Gastroesophageal sphincter (tissue), 4 donors: ENCODE data around the gene VMAC. TPM values are rescaled to one million over a fixed set of nuclear protein-coding genes. Genes with fewer than 3 reads are reported as not detected.
A peak's percentile ranks its signal among the peaks of the same experiment; 100 is the strongest.

Experiments
- ATAC-seq: fragments of 150-250 bp; one replicate; pipeline ENCODE4 v1.9.1; 2016; ENCODE audit warnings: mild to moderate bottlenecking, moderate library complexity
- H3K27ac ChIP-seq, 4 donors: fragments of 200-600 bp; sonication (generic) in 3 of 4; 1 replicate in 3 of 4; 2 replicates in 1 of 4; pipeline ENCODE4 v1.5.1; 2016 to 2019
- H3K27me3 ChIP-seq: fragments of 200-600 bp; sonication (generic); one replicate; pipeline ENCODE4 v1.5.1; 2019
- H3K36me3 ChIP-seq, 2 donors: fragments of 200-600 bp; sonication (generic); one replicate each; pipeline ENCODE4 v1.5.1; 2019; ENCODE audit warnings: control low read depth in 1 of 2
- H3K4me1 ChIP-seq, 3 donors: fragments of 200-600 bp; sonication (generic); 1 replicate in 2 of 3; 2 replicates in 1 of 3; pipeline ENCODE4 v1.5.1; 2016 to 2019; ENCODE audit warnings: control low read depth in 2 of 3
- H3K4me3 ChIP-seq, 2 donors: fragments of 200-600 bp; sonication (generic); one replicate each; pipeline ENCODE4 v1.5.1; 2019; ENCODE audit warnings: mild to moderate bottlenecking in 1 of 2, moderate library complexity in 1 of 2
- H3K9me3 ChIP-seq, 3 donors: fragments of 200-600 bp; sonication (generic); one replicate each; pipeline ENCODE4 v1.5.1; 2017 to 2019; ENCODE audit warnings: control low read depth in 2 of 3
- CTCF ChIP-seq, 4 experiments: fragments of 200-600 bp in 2 of 4; fragments of 450-650 bp in 2 of 4; sonication (generic) in 1 of 4; IDR thresholded peaks; one replicate each; pipeline ENCODE4 v1.5.1; 2017 to 2019; ENCODE audit warnings: antibody characterized with exemption in 4 of 4, mild to moderate bottlenecking in 2 of 4, moderate library complexity in 2 of 4
- EP300 ChIP-seq: sonication (generic); formaldehyde crosslinking; IDR thresholded peaks from one replicate; pipeline ENCODE4 v1.6.1; 2017; ENCODE audit warnings: antibody characterized with exemption, mild to moderate bottlenecking
- POLR2A ChIP-seq, 2 donors: fragments of 450-650 bp; IDR thresholded peaks; one replicate each; pipeline ENCODE4 v1.6.1; 2017; ENCODE audit warnings: antibody characterized with exemption in 2 of 2, mild to moderate bottlenecking in 2 of 2, moderate library complexity in 1 of 2
- POLR2AphosphoS5 ChIP-seq: sonication (generic); formaldehyde crosslinking; IDR thresholded peaks from one replicate; pipeline ENCODE4 v1.6.1; 2017; ENCODE audit warnings: antibody characterized with exemption
- WGBS, 2 donors: methylation state at CpG; one replicate each; pipeline ENCODE4 v1.1.5; 2018; ENCODE audit warnings: low coverage in 1 of 2; 5-methylcytosine and 5-hydroxymethylcytosine counted together
- total RNA-seq, 4 donors: library from RNA; depleted of rRNA; stranded (reverse); fragments of >200 nt; gene quantifications; one replicate each; pipeline ENCODE4 v1.1.0, GENCODE V29; 2016

Gene VMAC
- total RNA-seq, 4 donors from 2014 or later: 5.0 to 9.3 (median 8.0) TPM

- ATAC-seq: no peak
- Histone ChIP-seq H3K27me3 (no peaks in the 10 kb centered on the region), H3K4me1 (peaks cover 0 to 77% (median 36%) of the 10 kb centered on the region in 3 donors), H3K9me3 (no peaks in the 10 kb centered on the region), H3K27ac (no peak overlapping the region), H3K4me3 (no peak overlapping the region), H3K36me3 (peaks cover 0 to 82% of the 10 kb centered on the region in 2 donors)
- WGBS, 2 donors: 93% methylated on average over 5 of the region's 18 CpGs; no CpG with 5 or more reads in 1 of the 2 donors
- no peak for TF ChIP-seq POLR2AphosphoS5
- TF ChIP-seq EP300: no peak
- no peak for TF ChIP-seq CTCF (IDR thresholded peaks at IDR 0.05)
- no peak for TF ChIP-seq POLR2A (IDR thresholded peaks at IDR 0.05)
Measured at GRCh38 chr19:5932146-5932545, 27.5 kb downstream of the VMAC start.

- 78 to 83% methylated on average over 4 to 8 of the region's 21 CpGs for WGBS, 2 donors
- peak overlapping the region in 2 of 4 donors; percentile 70 to 71 for H3K27ac ChIP-seq
- no peak overlapping the region for H3K4me3 ChIP-seq
- H3K9me3 ChIP-seq: no peaks in the 10 kb centered on the region
- peaks cover 0 to 82% of the 10 kb centered on the region in 2 donors for H3K36me3 ChIP-seq
- peaks cover 0 to 71% (median 30%) of the 10 kb centered on the region in 3 donors for H3K4me1 ChIP-seq
- ATAC-seq: no peak
- no peaks in the 10 kb centered on the region for H3K27me3 ChIP-seq
- TF ChIP-seq EP300 (no peak), POLR2A (IDR thresholded peaks at IDR 0.05) (no peak), CTCF (IDR thresholded peaks at IDR 0.05) (no peak), POLR2AphosphoS5 (no peak)
Measured at GRCh38 chr19:5932609-5933262, 28.1 kb downstream of the VMAC start.

DNA sequence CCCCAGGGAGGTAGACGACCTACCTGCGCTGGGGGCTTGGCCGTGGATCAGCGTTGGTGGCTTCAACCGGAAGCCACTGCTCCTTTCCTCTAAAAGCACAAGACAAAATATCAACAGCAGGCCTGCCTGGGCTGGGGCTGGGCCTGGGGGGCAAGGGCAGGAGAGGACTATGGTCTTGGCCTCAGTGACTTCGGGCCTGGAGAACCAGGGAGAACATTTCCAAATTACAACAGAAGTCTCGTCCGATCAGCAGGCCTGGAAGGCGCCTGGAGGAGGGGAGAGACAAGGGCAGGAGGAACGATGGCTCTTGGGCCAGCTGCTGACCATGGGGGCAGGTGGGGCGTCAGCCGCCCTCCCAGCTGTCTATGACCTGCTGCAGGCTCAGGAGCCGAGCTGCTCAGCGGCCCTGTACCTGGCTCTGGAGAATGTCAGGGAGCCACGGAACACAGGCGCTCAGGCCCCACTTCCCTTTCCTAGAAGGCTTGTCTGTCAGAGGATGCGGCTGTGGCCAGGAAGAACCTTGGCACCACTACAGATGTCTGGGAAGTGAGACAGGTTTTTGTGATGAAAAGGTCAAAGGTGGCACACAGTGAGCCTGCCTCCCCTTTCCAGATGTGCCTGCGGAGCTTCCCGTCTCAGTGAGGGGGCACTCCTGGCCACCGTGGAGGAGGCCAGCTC, 28.9 kb downstream of the VMAC start:
- peak; percentile 19 for ATAC-seq
- WGBS, 2 donors: no CpG with 5 or more reads among the region's 20 CpGs
- peaks cover 0 to 63% (median 27%) of the 10 kb centered on the region in 3 donors for H3K4me1 ChIP-seq
- H3K4me3 ChIP-seq: no peak overlapping the region
- peak; percentile 32 for TF ChIP-seq POLR2AphosphoS5
- TF ChIP-seq POLR2A (IDR thresholded peaks at IDR 0.05): no peak
- TF ChIP-seq CTCF (IDR thresholded peaks at IDR 0.05): no peak
- no peak for TF ChIP-seq EP300
- no peaks in the 10 kb centered on the region for H3K27me3 ChIP-seq
- no peaks in the 10 kb centered on the region for H3K9me3 ChIP-seq
- peak overlapping the region in 3 of 4 donors; percentile 69 to 71 (median 70) for H3K27ac ChIP-seq
- H3K36me3 ChIP-seq: peaks cover 0 to 82% of the 10 kb centered on the region in 2 donors

DNA sequence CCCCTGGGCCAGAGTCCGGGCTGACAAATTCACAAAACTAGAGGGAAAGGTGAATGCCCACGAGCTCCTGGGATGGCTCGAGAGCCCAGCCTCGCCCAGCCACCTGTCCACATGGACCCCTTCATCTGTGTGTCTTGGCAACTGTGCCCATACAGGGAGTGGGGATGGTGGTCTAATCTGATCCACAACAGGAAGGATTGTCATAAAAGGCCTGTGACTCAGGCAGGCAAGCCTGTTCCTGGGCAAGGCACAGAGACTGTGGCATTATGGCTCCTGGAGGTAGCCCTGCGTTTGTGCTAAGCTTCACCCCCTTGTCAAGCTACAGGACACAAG, 29.4 kb downstream of the VMAC start:
- no peaks in the 10 kb centered on the region for H3K27me3 ChIP-seq
- TF ChIP-seq POLR2A (IDR thresholded peaks at IDR 0.05): no peak
- no peak for TF ChIP-seq POLR2AphosphoS5
- no peak for TF ChIP-seq EP300
- TF ChIP-seq CTCF (IDR thresholded peaks at IDR 0.05): no peak
- peak overlapping the region in 3 of 4 donors; percentile 69 to 71 (median 70) for H3K27ac ChIP-seq
- no peak overlapping the region for H3K4me3 ChIP-seq
- peaks cover 0 to 82% of the 10 kb centered on the region in 2 donors for H3K36me3 ChIP-seq
- ATAC-seq: no peak
- no peaks in the 10 kb centered on the region for H3K9me3 ChIP-seq
- H3K4me1 ChIP-seq: peaks cover 0 to 58% (median 27%) of the 10 kb centered on the region in 3 donors
- 50% methylated on average over 2 of the region's 5 CpGs; no CpG with 5 or more reads in 1 of the 2 donors for WGBS, 2 donors
